SW480 (cell line): ENCODE results near the gene ZNF746.
"Not testable (repeated sequence)": the region's sequence is repeated elsewhere in the genome, so short reads cannot be mapped to it uniquely, and the experiment has no call there.

Source experiments
- DNase-seq: peaks from one replicate; pipeline ENCODE4 v3.0.0-alpha.2; 2016; ENCODE audit warnings: low spot score

Gene ZNF746

DNA sequence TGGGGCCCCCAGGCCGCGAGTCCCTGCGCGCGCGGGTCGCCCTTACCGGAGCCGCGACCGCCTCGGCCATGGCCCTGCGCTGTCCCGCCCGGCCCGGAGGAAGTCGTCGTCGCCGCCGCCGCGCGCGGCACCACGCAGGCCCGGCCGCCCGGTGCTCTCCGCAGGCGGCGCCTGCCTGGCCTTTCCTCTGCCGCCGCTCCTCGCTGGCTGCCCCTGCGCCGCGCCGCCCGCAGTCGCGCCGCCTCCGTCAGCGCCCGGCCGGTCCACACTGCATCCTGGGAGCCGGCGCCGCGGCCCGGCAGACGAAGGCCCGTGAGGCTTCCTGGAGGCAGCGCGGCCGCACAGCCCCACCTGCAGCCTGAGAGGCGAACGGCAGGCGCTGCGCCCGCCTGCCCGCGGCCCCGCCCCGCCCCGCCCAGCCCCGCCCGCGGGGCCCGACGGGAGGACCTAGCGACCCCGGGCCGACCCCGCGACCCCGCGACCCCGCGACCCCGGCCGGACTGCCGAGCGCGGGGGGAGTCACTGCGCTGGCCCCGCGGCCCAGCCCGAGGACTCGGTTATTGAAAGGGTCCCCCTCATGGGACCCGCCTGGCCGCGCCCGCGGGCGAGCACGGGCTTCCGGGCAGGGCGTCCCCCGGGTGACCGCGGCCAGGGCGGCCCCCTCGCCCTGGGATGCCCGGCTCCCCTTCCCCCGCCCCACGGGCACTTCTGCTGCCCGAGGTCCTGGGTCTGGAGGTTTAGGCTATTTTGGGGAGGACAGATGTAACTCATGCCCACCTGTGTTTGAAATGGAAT lies at the start of gene ZNF746:
Gene ZNF746 (minus strand): TSS at position 343 of the 795 bp plus-strand sequence. CDS start 273 bp downstream, at position 70.
- DNase-seq: peak; percentile 79

DNA sequence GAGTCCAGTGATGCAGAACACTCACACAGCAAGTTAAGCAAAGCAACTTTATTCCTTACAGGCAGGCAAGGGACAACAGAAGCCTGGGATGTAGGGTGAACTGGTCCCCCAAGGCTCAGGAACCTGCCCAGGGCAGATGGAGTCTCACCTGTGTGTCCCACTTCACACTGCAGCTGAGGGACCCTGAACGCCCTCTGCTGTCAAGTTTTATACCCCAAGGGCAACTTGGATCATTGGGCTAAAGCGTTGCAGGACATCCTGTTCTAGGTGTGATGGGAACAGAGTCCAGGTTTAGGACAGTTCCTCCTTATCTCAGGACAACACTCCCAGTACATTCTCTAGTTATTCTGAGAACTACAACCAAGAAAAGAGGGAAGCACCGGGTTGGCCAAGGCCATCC lies 49.5 kb upstream of the ZNF746 start:
- DNase-seq: no peak

DNA sequence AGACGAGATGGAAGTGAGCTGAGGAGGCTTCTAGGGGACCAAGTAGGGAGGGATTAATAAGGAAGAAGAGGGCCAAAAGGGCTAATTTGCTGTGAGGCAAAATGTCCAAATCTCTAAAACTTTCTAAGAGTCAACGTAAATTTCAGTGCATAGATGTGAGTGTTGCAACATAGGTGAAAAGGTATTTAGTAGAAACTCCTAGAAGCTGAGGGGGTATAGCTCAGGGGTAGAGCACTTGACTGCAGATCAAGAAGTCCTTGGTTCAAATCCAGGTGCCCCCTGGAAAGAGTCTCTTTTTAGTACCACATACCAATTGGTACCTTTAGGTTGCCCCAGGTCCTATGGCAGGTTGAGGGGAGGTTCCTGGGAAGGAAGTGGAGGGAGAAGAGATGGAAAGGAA lies 48.7 kb upstream of the ZNF746 start:
- DNase-seq: no peak

DNA sequence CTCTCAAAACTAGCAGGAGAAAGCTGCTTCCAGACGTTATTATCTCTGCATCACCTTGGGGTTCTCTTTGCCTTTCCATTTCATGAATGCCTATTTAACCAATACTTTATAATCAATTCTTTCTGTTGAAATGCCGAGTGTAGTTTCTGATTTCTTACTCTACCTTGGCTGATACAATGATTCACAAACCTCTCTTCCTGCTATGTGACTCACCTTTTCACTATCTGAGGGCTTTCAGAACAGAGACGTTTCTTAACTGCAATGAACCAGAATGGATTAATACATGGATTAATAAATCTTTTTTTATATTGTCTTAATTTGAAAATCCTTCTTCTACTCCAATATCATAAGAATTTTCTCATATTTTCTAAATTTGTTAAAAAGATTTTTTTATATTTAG lies 46.4 kb upstream of the ZNF746 start:
- no peak for DNase-seq

DNA sequence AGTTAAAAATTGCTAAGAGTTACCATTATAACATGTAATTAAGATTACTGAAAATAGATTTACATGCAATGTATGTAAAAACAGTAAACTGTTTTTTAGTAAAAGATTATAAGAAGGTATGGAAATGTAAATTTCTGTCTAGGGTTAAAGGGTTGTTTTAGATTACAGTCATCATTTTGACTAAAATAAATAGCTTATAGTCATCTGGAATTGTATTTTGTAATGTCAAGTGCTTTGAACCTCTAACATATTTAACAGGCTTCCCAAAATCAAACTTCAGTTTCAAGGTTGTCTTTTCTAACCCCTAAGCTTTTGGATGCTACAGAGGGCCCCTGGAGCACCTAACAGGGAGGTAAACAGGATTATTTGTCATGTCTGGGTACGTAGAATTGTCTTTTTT lies 35.0 kb upstream of the ZNF746 start:
- no peak for DNase-seq

DNA sequence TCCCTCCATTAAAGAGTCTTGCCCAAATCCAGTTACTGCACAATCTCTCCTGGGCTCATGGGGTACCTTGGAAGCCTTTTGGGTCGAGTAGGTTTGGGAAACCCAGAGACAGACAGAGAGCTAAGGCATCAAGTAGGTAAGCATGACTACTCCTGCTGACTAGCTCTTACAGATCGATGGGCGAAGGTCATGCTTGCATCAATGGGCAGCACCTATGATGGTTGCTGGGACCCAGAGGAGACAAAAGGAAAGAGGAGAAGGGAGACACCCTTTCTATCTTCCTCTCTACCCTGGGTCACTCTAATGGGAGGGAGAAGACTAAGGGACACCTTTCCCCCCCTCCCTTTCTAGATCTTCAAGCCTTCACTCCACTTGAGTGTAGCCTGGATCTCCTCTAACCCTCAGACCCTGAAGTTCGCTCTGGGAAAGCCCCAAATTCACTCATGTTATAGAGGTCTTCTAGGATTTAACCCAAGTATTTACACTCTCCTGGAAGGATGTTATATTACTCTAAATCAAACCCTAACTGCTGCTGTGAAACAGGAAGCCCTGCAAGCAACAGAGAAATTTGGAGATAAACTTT lies 31.6 kb upstream of the ZNF746 start:
- DNase-seq: no peak

DNA sequence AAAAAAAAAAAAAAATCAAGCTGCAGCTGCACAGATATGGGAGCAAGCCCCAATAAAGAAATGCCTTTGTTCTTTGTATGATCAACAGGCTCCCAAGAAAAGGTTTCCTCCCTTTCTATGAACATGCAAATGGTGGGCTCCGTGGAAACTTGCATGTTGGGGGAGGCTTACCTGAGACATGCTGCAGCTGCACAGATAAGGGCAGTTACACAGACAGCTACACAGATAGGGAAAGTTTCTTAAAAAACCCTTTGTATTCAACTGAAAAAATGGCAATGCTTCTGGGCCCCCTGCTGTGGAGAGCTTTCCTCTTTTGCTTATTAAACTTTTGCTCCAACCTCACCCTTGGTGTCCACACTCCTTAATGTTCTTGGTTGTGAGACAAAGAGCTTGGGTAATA lies 29.8 kb upstream of the ZNF746 start:
- DNase-seq: no peak

DNA sequence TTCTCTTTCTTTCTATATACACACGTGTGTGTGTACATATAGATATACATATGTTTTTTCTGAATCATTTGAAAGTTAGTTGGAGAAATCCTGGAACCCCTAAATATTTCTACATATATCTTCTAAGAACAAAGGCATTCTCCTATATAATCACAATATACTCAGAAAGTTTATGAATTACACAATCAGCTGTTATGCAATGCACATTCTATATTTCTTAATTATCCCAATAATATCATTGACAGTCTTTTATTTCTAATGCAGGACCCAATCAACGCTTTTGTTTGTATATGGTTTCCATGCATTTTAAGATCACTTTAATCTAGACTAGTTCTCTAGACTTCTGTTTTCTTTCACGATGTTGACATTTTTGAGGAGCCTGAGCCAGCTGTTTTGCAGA lies 27.7 kb upstream of the ZNF746 start:
- no peak for DNase-seq

DNA sequence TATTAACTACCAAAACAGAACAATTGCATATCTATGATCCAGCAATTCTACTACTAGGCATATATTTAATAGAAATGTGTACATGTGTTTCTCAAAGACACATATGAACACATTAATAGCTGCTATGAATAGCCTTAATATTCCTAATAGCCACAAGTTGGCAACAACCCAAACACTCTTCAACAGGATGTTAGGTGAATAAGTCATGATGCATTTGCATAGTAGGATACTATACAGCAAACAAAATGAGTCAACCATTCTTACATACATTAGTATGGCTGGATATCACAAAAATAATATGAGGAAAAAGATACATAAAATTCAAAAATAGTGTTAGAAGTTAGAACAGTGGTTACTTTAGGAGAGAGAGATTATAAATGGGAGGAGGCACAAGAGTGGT lies 26.8 kb upstream of the ZNF746 start:
- DNase-seq: no peak

DNA sequence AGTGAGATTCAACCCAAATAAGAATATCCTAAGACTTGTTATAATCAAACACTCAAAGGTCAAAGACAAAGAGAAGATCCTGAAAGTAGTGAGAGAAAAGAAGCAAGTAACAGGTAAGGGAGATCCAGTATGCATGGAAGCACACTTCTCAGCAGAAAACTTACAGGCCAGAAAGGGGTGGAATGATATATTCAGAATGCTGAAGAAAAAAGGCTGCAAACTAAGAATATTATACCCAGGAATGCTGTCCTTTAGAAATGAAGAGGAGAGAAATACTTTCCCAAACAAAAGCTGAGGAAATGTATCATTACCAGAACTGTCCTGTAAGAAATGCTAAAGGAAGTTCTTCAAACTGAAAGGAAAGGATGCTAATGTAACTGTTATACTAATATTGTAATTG lies 12.6 kb upstream of the ZNF746 start:
- no peak for DNase-seq

DNA sequence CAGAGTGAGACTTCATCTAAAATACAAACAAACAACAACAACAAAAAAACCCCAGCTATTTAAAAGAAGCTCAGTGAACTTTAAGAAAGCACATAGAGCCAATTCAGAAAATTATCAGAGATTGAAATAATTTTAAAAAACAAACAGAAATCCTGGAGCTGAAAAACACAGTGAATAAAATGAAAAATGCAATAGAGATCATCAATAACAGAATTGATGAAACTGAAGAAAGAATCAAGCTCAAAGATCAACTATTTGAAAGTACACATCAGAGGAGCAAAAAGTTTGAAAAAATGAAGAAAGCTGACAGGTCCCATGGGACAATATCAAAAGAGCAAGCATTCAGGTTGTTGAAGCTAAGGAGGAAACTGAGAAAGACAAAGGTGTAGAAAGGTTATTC lies 12.2 kb upstream of the ZNF746 start:
- no peak for DNase-seq

DNA sequence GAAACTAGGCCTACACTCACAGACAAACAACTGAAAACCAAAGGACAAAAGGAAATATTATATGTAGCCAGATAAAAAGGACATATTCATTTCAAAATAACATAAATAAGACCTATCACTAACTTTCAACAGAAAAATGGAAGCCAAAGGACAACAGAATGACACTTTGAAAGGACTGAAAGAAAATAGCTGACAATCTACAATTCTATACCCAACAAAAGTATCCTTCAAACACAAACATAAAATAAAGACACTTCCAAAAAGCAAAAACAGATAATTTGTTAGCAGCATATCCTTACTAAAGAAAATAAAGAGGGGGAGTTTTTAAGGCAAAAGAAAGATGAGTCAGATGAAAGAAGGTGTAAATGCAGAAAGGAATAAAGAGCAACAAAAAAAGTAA lies 7.9 kb upstream of the ZNF746 start:
- no peak for DNase-seq

DNA sequence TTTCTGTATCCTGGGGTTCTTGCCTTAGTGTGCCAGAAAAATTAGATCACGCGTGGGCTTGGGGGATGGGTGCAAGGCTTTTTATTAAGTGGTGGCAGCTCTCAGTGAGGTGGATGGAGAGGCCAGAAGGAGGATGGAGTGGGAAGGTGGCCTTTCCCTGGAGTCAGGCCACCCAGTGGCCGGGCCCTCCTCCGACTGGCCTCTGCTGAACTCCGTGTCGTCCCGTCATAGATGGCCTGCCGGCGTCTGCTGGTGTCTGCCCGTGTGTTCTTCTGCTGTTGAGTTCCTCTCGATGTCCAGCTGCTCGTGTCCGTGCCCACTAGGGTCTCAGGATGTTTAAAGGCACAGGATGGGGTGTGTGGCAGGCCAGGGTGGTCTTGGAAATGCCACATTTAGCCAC lies 4.0 kb upstream of the ZNF746 start:
- DNase-seq: no peak

DNA sequence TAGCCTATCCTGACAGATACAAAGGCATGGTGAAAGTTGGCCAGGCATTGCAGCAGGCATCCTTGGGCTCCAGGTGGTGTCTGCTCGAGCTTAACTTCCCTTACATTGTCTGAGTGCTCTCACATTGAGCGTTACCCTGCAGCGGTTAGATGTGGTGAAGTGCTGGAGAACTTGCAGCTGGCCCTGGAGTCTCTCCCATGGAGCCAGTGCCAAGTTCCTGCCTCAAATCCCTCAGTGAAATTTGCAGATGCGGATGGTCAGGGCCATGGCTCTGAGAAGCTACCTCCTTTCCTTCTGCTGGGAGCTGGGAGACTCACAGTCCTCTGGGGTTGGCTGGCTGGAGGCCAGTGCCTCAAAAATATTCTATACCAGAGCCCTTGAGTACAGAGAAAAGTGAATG lies 3.3 kb upstream of the ZNF746 start:
- DNase-seq: no peak

DNA sequence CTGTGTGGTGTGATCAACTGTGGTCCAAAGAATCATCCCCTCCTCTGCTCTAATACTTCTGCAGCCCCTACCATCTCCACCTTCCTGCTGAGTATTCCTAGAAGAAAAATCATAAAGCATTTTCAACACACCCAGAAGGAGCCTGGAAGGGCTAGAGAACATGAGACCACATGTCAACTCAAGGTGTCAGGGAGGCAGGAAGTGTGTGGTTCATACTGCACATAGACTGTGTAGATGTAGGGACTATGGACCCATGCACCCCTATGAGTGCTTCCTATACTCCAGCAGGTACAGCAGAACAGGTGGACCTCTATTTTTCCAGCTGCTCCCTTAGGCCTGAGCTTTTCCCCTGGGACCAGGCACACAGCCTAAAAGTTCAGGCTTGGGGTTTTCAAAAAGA lies 2.6 kb upstream of the ZNF746 start:
- DNase-seq: no peak

DNA sequence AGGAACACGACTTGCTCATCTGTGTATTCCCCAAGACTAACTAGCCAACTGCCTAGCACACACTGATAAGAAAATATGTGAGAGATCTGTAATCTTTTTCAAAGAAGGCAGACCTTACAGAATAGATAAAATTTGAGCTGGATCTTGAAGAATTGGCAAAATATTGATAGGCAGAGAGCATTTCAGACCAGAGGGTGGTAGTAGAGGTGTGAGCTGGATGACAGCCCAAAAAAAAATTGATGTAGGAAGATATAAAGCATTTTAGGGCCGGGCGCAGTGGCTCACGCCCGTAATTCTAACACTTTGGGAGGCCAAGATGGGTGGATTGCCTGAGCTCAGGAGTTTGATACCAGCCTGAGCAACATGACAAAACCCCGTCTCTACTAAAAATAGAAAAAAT lies 1.2 kb upstream of the ZNF746 start:
- no peak for DNase-seq

DNA sequence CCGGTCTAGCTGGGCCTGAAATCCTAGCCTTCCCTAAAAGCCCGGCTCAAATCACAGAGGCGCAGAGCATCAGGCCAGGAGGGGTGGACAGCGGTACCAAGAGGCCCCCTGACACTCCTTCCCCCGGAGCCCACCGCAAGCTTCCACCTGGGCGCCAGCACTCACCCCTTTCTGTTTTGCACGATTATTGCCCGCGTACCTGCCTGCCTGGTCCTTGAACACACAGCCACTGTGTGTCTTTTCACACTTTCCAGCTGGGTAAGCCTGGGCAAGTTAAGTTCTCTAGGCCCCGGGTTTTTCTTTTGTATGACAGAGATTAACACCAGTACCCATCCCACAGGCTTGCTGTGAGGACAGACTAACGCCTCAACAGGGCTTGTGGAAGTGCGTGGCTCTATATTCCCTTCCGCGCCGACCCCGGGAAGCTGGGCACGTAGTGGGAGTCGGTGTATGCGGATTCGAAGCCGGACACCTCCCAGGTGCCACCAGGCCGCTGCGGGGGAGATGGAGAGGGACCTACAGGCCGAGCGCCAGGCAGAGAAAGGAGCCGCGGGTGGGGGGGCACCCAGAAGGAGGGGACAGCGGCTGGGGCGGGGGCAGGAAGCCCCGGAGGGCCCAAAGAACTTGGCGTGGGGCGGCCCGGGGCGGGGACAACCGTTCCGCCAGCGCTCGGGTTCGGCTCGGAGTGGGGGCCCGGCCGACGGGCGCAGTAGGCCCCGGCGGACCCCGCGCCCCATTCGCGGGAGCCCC lies 792 bp downstream of the ZNF746 start:
- peak; percentile 13 for DNase-seq

DNA sequence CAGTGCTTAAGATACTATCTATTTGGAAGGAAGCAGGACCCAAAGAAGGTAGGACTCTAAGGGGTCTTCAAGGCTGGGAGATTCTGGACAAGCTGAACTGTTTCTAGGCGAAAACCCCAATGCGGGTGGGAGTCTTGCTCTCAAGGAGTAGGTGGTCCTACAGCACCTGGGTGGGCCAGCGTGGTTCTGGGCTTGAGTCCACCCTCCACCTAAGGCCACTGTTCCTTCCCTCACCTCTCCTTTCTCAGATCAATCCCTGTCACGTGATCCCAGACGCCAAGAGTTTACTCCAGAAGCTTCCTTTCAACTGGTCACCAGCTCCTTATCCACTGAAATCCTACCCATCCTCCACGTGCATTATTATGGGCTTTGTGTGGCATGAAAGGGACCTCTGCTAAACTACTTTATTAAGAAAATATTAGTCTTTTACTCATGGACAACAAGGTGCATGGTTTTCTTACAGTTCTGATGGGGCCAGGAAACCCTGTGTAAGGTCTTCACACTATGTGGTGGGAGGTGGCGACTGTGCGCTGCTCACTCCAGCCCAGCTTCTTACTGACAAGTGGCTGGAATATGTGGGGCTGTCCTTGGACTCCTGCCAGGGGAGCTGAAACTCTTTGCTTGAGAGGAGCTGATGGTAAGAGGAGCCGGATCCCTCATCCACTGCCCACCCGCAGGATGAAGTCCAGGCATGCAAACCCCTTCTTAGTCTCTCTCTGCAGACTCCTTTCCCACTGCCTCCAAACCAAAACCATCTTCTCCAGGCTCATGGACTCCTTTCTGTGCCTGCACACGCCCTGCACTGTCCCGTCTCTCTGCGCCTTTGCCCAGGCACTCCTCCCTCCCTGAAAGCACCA lies 1.6 kb downstream of the ZNF746 start:
- no peak for DNase-seq

DNA sequence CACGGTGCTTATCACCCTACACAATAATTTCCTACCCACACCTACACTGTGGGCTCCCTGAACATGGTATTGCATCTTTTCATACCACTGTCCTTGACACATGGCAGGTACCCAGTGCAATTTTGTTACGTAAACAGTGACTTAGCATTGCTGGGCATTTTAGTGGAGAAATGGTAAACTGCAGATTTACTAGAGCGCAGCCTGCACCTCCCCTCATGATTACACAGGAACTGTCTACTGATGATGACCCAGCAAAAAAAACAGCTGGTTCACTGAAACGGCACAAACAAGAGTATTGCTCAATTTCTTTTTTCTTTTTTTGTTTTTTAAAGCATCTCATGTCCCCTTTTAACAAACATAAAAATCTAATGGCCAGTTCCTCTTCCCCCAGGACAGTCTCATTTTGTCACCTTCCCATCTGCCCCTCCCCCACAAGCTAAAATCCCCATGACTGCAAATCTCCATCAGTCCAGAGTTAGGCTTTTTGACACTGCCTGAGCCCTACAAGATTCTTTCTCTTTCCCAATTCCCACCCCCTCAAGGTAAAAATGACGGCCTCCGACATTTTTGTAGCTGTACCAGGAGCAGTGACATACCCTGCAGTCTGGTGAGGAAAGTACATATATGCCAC lies 2.8 kb downstream of the ZNF746 start:
- no peak for DNase-seq

DNA sequence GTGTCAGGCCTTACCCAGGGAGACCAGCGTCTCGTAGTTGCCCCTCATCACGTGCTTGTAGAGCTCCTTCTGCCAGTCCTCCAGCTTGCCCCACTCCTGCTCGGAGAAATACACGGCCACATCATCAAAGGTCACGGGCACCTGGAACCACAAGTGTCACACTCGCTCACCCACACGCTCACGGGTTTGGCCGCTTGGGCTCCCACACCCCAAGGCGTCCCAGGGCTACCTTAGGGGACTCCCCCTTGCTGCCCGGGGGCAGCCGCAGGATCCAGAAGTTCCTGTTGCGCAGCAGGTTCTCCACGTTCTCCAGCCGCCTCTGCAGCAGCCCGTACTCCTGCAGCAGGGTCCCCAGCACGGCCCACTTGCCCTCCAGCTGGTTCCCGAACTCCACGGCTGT lies 3.6 kb downstream of the ZNF746 start:
- not testable (repeated sequence) for DNase-seq

DNA sequence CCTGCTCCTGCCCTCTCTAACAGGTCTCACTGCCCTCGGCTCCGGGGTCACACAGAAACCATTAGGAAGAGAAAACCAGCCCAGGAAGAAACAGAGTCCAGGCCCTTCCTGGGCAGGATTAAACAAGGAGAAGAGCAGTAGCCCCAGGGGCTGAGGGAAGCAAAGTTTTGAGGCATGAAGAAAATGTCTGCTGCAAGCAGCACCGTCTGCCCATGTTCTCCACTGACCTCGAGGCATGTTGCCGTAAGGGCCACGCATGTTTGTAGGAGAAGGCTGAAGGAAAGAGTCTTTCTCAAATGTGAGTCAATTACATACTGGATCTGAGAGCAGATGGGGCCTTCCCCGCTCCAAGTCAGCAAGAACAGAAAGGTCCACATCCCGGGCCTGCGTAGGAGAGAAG lies 4.2 kb downstream of the ZNF746 start:
- DNase-seq: no peak
